Medulla oblongata (tissue), 1 donor: ENCODE measurements around the gene NDFIP2.

ENCODE experiments used
- DNase-seq: peaks from one replicate; pipeline ENCODE4 v3.0.0-alpha.2; 2015; ENCODE audit errors: extremely low spot score

NDFIP2 gene

GRCh38 chr13:79480954-79481684 is at the start of gene NDFIP2:
NDFIP2 (plus strand) TSS chr13:79481155; CDS start chr13:79481204, 49 bp downstream.
- DNase-seq: peak; percentile 80

- no peak for DNase-seq
These were observed 48.9 kb upstream of the NDFIP2 start for GRCh38 chr13:79432086-79432485.

GRCh38 chr13:79432992-79433391 is 48.0 kb upstream of the NDFIP2 start:
- no peak for DNase-seq

DNA sequence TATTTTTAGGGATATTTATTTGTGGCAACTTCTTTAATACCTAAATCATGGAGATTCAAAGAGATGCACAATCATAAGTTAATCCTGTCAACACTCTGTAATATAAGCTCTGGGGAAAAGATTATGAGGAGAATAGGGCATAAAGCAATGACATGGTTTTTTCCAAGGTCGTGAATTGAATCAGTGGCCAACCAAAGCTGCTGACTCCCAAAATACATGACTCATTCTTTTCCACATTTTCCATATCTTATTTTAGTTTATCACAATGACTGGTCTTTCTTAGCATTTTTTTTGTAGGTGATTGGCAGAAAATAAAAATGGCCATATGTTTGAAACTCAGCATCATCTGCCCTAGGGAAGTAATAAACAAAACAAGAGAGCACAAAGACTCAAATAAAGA is 46.4 kb upstream of the NDFIP2 start:
- no peak for DNase-seq

GRCh38 chr13:79435561-79435990 is 45.4 kb upstream of the NDFIP2 start:
- no peak for DNase-seq

- DNase-seq: no peak
These were observed 41.7 kb upstream of the NDFIP2 start for GRCh38 chr13:79439275-79439674.

GRCh38 chr13:79440958-79441528 is 39.9 kb upstream of the NDFIP2 start:
- no peak for DNase-seq

DNA sequence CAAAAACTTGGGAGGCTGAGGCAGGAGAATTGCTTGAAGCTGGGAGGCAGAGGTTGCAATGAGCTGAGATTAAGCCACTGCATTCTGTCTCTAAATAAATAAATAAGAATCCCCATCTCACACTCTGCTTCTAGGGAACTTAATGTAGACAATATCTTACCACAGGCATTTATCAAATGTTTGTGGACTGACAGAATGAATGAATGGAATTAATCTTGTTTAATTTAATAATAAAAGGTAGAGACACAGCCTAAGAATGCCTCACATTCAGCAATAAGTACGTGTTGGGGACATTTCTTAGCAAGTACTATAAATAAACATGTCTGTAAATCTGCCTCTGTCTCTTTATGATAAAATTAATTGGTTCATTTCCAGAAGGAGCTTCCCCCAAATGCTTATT is 38.7 kb upstream of the NDFIP2 start:
- no peak for DNase-seq

- DNase-seq: no peak
These were observed 38.2 kb upstream of the NDFIP2 start for GRCh38 chr13:79442706-79443105.

DNA sequence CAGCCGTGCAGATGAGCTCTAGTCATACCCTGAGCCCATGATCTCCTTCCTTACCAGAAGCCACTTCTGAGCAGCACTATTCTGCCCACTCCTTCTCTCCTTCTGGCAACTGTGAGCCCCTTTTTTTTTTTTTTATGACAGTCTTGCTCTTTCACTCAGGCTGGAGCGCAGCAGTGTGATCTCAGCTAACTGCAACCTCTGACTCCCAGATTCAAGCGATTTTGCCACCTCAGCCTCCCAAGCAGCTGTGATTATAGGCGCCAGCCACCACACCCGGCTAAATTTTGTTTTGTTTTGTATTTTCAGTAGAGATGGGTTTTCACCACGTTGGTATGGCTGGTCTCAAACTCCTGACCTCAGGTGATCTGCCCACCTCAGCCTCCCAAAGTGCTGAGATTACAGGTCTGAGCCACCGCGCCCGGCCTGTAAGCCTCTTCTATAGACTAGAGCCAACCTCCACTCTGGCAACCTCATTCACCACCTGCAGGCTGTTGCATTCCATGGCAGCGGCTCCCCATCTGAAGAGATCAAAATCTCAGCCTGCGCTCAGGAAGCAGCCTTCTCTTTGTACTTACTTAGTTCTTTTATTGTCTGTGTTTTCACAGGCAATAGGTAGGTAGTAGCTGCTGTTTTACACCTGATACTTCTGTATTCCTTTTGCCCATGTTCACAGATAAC is 34.8 kb upstream of the NDFIP2 start:
- no peak for DNase-seq

- no peak for DNase-seq
These were observed 33.8 kb upstream of the NDFIP2 start for GRCh38 chr13:79447141-79447540.

GRCh38 chr13:79447741-79448140 is 33.2 kb upstream of the NDFIP2 start:
- DNase-seq: no peak

- DNase-seq: no peak
These were observed 32.5 kb upstream of the NDFIP2 start for GRCh38 chr13:79448413-79448812.

GRCh38 chr13:79450110-79450509 is 30.8 kb upstream of the NDFIP2 start:
- DNase-seq: no peak

- no peak for DNase-seq
These were observed 29.4 kb upstream of the NDFIP2 start for GRCh38 chr13:79451500-79451962.

- no peak for DNase-seq
These were observed 28.6 kb upstream of the NDFIP2 start for GRCh38 chr13:79452239-79452913.

GRCh38 chr13:79455331-79455730 is 25.6 kb upstream of the NDFIP2 start:
- DNase-seq: no peak

GRCh38 chr13:79456051-79456450 is 24.9 kb upstream of the NDFIP2 start:
- DNase-seq: no peak

GRCh38 chr13:79456656-79457365 is 24.1 kb upstream of the NDFIP2 start:
- no peak for DNase-seq

DNA sequence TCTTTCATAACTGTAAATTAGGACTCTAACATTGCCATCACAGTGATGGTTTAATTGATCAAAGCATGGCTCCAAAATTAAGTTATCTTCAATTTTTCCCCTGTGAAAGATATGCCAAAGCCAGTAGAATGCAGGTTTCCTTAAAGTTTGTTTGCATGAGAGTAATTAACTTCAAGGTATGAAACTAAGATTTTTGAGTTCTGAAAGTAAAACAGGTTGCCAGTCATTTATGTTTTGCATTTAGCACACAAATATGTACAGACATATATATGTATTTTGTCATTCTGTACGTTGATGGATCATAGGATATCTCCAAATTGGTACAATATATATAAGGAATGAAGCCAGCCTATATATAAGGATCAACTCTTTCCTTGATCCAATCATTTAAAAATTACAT is 23.6 kb upstream of the NDFIP2 start:
- DNase-seq: no peak

DNA sequence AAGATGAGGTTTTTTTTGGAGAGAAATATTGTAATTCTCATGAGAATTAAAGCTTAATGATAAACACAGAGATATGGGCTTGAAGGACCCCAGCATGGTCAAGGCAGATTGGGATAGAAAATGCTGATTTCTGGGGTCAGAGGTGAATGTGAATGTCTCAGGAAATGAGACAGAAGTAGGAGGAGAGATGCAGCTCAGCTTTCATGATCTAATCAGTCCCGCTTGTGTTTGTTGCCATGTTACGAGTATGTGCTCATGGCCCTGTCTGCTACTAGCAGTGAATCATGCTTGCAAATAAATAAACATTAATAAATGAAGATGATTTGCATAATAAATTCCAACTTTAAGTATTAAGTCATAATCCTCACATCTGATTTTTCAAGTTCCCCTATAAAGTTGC is 23.0 kb upstream of the NDFIP2 start:
- DNase-seq: no peak

GRCh38 chr13:79458436-79458835 is 22.5 kb upstream of the NDFIP2 start:
- no peak for DNase-seq
